Right lobe of liver (tissue), 4 donors: ENCODE results near the gene IKBKG.
"Not testable (repeated sequence)": the region's sequence is repeated elsewhere in the genome, so short reads cannot be mapped to it uniquely, and the experiment has no call there.

ENCODE experiments used
- POLR2A ChIP-seq: fragments of 450-650 bp; IDR thresholded peaks from one replicate; pipeline ENCODE4 v1.6.1; 2017; ENCODE audit warnings: antibody characterized with exemption, mild to moderate bottlenecking
- TF ChIP-seq, protein P1 (sequence below), 4 donors: fragments of 200-600 bp in 3 of 4; fragments of 450-650 bp in 1 of 4; IDR thresholded peaks; one replicate each; pipeline versions ENCODE4 v1.5.1 to v1.8.0; 2016 to 2022; ENCODE audit warnings: antibody characterized with exemption in 4 of 4, mild to moderate bottlenecking in 2 of 4
- donor health status: DM: no; HTN: no; CAD: no.
- donor health status: DM: no; HTN: no; CAD: no.
- donor health status: DM: no; HTN: yes; CAD: no.

DNA sequence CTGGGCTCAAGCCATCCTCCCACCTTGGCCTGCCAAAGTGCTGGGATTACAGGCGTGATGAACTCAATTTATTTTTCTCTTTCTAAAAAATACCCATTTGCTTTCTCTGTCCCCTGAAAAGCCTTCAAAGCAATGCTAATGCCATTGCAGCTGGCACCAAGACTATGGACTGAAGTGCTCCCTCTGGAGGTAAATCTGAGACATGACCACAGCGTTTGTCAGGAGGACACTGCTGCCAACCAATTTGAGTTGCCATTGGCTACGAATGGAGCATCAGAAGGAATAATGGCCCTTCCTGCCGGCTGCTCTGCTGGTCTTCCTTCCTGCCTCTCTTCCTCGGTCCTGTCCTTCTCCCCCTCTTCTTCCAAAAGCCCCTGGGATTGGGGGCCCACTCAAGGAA is 27.7 kb downstream of the IKBKG start:
- TF ChIP-seq, protein P1, sequence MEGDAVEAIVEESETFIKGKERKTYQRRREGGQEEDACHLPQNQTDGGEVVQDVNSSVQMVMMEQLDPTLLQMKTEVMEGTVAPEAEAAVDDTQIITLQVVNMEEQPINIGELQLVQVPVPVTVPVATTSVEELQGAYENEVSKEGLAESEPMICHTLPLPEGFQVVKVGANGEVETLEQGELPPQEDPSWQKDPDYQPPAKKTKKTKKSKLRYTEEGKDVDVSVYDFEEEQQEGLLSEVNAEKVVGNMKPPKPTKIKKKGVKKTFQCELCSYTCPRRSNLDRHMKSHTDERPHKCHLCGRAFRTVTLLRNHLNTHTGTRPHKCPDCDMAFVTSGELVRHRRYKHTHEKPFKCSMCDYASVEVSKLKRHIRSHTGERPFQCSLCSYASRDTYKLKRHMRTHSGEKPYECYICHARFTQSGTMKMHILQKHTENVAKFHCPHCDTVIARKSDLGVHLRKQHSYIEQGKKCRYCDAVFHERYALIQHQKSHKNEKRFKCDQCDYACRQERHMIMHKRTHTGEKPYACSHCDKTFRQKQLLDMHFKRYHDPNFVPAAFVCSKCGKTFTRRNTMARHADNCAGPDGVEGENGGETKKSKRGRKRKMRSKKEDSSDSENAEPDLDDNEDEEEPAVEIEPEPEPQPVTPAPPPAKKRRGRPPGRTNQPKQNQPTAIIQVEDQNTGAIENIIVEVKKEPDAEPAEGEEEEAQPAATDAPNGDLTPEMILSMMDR (IDR thresholded peaks at IDR 0.05), result not testable (repeated sequence)
- TF ChIP-seq POLR2A, result not testable (repeated sequence)
